ENCODE measurements around the gene ACACB. TPM values are rescaled to one million over a fixed set of nuclear protein-coding genes. Genes with fewer than 3 reads are reported as not detected.

ACACB gene
- total and polyA plus RNA-seq, 8 donors, result 23.4 to 58.9 (median 31.6) TPM

GRCh38 chr12:109092497-109093021, 23.8 kb upstream of the ACACB start:
- peaks cover 10 to 17% (median 17%) of the 10 kb centered on the region in 3 donors for H3K4me1 ChIP-seq
- WGBS, 2 donors, result 62 to 66% methylated on average over 6 of the region's 6 CpGs
- H3K4me3 ChIP-seq, result peak overlapping the region; percentile 26 to 51 (median 43)
- no peak overlapping the region for H3K27ac ChIP-seq
- no peaks in the 10 kb centered on the region for H3K9me3 ChIP-seq
- no peaks in the 10 kb centered on the region for H3K27me3 ChIP-seq
- no peak for TF ChIP-seq CTCF (IDR thresholded peaks at IDR 0.05)
- no peak for DNase-seq
- FAIRE-seq, result no peak
- intact Hi-C loops (cut with DNase I), result loop anchor here in 2 of 3 donors (5.0 to 10.0 kb wide), 2 partner anchors 208 to 210 kb away; partner anchors contain the start of gene DAO (in 2 of the 2)
- peaks cover 0 to 11% (median 8%) of the 10 kb centered on the region in 3 donors for H3K36me3 ChIP-seq
- no peak for ATAC-seq

- Histone ChIP-seq H3K9me3 (no peaks in the 10 kb centered on the region), H3K27me3 (no peaks in the 10 kb centered on the region), H3K36me3 (peaks cover 0 to 6% (median 3%) of the 10 kb centered on the region in 3 donors), H3K4me3 (peak within 1 kb of the TSS; percentile 26 to 51 (median 43)), H3K27ac (peak within 1 kb of the TSS in 1 of 4 donors; percentile 48), H3K4me1 (peaks cover 7 to 18% (median 13%) of the 10 kb centered on the region in 3 donors)
- DNase-seq (peak; percentile 88 to 96 (median 94)), FAIRE-seq (no peak), ATAC-seq (peak; percentile 75 to 86 (median 82))
- intact Hi-C loops (cut with DNase I), result loop anchor here in 2 of 3 donors (5.0 to 10.0 kb wide), 2 partner anchors 208 to 211 kb away; partner anchors contain the start of gene DAO (in 2 of the 2)
- peak; percentile 92 to 99 (median 96) for TF ChIP-seq CTCF (IDR thresholded peaks at IDR 0.05)
- 5% methylated on average over 44 to 45 of the region's 45 CpGs for WGBS, 2 donors
These were observed 23.1 kb upstream of the ACACB start, which contains the start of gene ALKBH2 for GRCh38 chr12:109093022-109093918. Gene ALKBH2, minus strand, starts transcription at chr12:109093472. Its CDS starts 686 bp downstream, at chr12:109092786.

GRCh38 chr12:109097140-109097434, 19.3 kb upstream of the ACACB start:
- intact Hi-C loops (cut with DNase I), result loop anchor here in 1 of 3 donors (10.0 kb wide), 1 partner anchor 212 kb away; the partner anchor contains the start of gene DAO
- ATAC-seq (no peak), FAIRE-seq (no peak), DNase-seq (no peak)
- Histone ChIP-seq H3K36me3 (peaks cover 0 to 5% (median 0%) of the 10 kb centered on the region in 3 donors), H3K4me1 (peaks cover 12 to 23% (median 15%) of the 10 kb centered on the region in 3 donors), H3K27ac (no peak overlapping the region), H3K27me3 (no peaks in the 10 kb centered on the region), H3K9me3 (no peaks in the 10 kb centered on the region), H3K4me3 (peak overlapping the region in 1 of 4 donors; percentile 96)
- no peak for TF ChIP-seq CTCF (IDR thresholded peaks at IDR 0.05)
- 31 to 35% methylated on average over 11 of the region's 11 CpGs for WGBS, 2 donors

- no peak for FAIRE-seq
- no peaks in the 10 kb centered on the region for H3K27me3 ChIP-seq
- peak within 1 kb of the TSS; percentile 36 to 86 (median 71) for H3K27ac ChIP-seq
- intact Hi-C loops (cut with DNase I), result loop anchor here in 1 of 3 donors (10.0 kb wide), 1 partner anchor 213 kb away; the partner anchor contains the start of gene DAO
- H3K4me1 ChIP-seq, result peaks cover 9 to 17% (median 10%) of the 10 kb centered on the region in 3 donors
- ATAC-seq, result peak; percentile 93 to 96 (median 94)
- no peak for TF ChIP-seq CTCF (IDR thresholded peaks at IDR 0.05)
- WGBS, 2 donors, result 1 to 2% methylated on average over 68 to 71 of the region's 71 CpGs
- H3K36me3 ChIP-seq, result peaks cover 0 to 10% (median 0%) of the 10 kb centered on the region in 3 donors
- H3K4me3 ChIP-seq, result peak within 1 kb of the TSS; percentile 61 to 99 (median 79)
- H3K9me3 ChIP-seq, result no peaks in the 10 kb centered on the region
- DNase-seq, result peak; percentile 96 to 98 (median 97)
These were observed 18.8 kb upstream of the ACACB start, which contains the start of gene UNG for GRCh38 chr12:109097435-109098182. Gene UNG, plus strand, starts transcription at chr12:109097597. Its CDS starts 83 bp downstream, at chr12:109097680.

Measured in pancreas (tissue), 10 donors.